GM19328 (cell line): ENCODE results near the gene DUSP7.

Experiments used
- ATAC-seq: cut with Tn5 transposase; IDR thresholded peaks from one replicate; pipeline ENCODE4 v1.9.1; 2021; ENCODE audit warnings: mild to moderate bottlenecking, moderate library complexity; ENCODE audit not compliant: unreplicated experiment

The DUSP7 gene

GRCh38 chr3:52056521-52056967, at the start of gene DUSP7:
Gene DUSP7, minus strand, starts transcription at chr3:52056571. Its CDS starts 205 bp downstream, at chr3:52056366.
- ATAC-seq = no peak

GRCh38 chr3:52104684-52105640, 48.6 kb upstream of the DUSP7 start:
- no peak for ATAC-seq

GRCh38 chr3:52102934-52103333, 46.6 kb upstream of the DUSP7 start:
- ATAC-seq = no peak

- ATAC-seq = no peak
These were observed 42.6 kb upstream of the DUSP7 start for GRCh38 chr3:52099001-52099401.

- no peak for ATAC-seq
These were observed 41.6 kb upstream of the DUSP7 start for GRCh38 chr3:52097851-52098507.

- no peak for ATAC-seq
These were observed 39.8 kb upstream of the DUSP7 start for GRCh38 chr3:52095990-52096775.

- no peak for ATAC-seq
These were observed 38.5 kb upstream of the DUSP7 start for GRCh38 chr3:52094571-52095485.

GRCh38 chr3:52093756-52094545, 37.6 kb upstream of the DUSP7 start:
- no peak for ATAC-seq

- ATAC-seq = no peak
These were observed 36.5 kb upstream of the DUSP7 start for GRCh38 chr3:52092891-52093290.

- ATAC-seq = no peak
These were observed 35.9 kb upstream of the DUSP7 start for GRCh38 chr3:52092271-52092660.

- no peak for ATAC-seq
These were observed 35.4 kb upstream of the DUSP7 start for GRCh38 chr3:52091586-52092270.

- no peak for ATAC-seq
These were observed 34.6 kb upstream of the DUSP7 start for GRCh38 chr3:52090933-52091468.

- no peak for ATAC-seq
These were observed 34.0 kb upstream of the DUSP7 start for GRCh38 chr3:52090131-52090932.

GRCh38 chr3:52089691-52090090, 33.3 kb upstream of the DUSP7 start:
- no peak for ATAC-seq

GRCh38 chr3:52088445-52089367, 32.3 kb upstream of the DUSP7 start:
- no peak for ATAC-seq

GRCh38 chr3:52087731-52088130, 31.4 kb upstream of the DUSP7 start:
- no peak for ATAC-seq
